GM10847 (cell line): ENCODE results near the gene FHIT.

Experiments used
- POLR2A ChIP-seq: IDR thresholded peaks from 2 replicates; pipeline ENCODE4 v1.6.1; 2011; ENCODE audit not compliant: insufficient read length; ENCODE audit errors: extremely low read depth

FHIT gene

GRCh38 chr3:60015032-60015705, 1236.1 kb downstream of the FHIT start:
- TF ChIP-seq POLR2A, result no peak

GRCh38 chr3:60013241-60013640, 1238.0 kb downstream of the FHIT start:
- TF ChIP-seq POLR2A, result no peak

GRCh38 chr3:60011218-60011617, 1240.0 kb downstream of the FHIT start:
- no peak for TF ChIP-seq POLR2A

- no peak for TF ChIP-seq POLR2A
These were observed 1240.5 kb downstream of the FHIT start for GRCh38 chr3:60010781-60011180.

GRCh38 chr3:60009931-60010478, 1241.2 kb downstream of the FHIT start:
- no peak for TF ChIP-seq POLR2A

- TF ChIP-seq POLR2A, result no peak
These were observed 1249.9 kb downstream of the FHIT start for GRCh38 chr3:60001369-60001768.

- no peak for TF ChIP-seq POLR2A
These were observed 1250.7 kb downstream of the FHIT start for GRCh38 chr3:60000311-60001105.

GRCh38 chr3:59998058-59998457, 1253.2 kb downstream of the FHIT start:
- TF ChIP-seq POLR2A, result no peak

GRCh38 chr3:59997583-59997982, 1253.7 kb downstream of the FHIT start:
- no peak for TF ChIP-seq POLR2A

- TF ChIP-seq POLR2A, result no peak
These were observed 1255.2 kb downstream of the FHIT start for GRCh38 chr3:59996056-59996455.

- TF ChIP-seq POLR2A, result no peak
These were observed 1255.7 kb downstream of the FHIT start for GRCh38 chr3:59995563-59995962.

- TF ChIP-seq POLR2A, result no peak
These were observed 1256.4 kb downstream of the FHIT start for GRCh38 chr3:59994732-59995304.

- no peak for TF ChIP-seq POLR2A
These were observed 1258.7 kb downstream of the FHIT start for GRCh38 chr3:59992578-59992977.

GRCh38 chr3:59990915-59991314, 1260.3 kb downstream of the FHIT start:
- TF ChIP-seq POLR2A, result no peak

- TF ChIP-seq POLR2A, result no peak
These were observed 1268.7 kb downstream of the FHIT start for GRCh38 chr3:59982510-59982909.

- TF ChIP-seq POLR2A, result no peak
These were observed 1269.9 kb downstream of the FHIT start for GRCh38 chr3:59981377-59981776.
